ENCODE results near the gene JARID2. TPM values are rescaled to one million over a fixed set of nuclear protein-coding genes. Genes with fewer than 3 reads are reported as not detected.

Gene JARID2
- total RNA-seq, 2 donors from 2014 or later = 3.6 to 4.6 TPM

DNA sequence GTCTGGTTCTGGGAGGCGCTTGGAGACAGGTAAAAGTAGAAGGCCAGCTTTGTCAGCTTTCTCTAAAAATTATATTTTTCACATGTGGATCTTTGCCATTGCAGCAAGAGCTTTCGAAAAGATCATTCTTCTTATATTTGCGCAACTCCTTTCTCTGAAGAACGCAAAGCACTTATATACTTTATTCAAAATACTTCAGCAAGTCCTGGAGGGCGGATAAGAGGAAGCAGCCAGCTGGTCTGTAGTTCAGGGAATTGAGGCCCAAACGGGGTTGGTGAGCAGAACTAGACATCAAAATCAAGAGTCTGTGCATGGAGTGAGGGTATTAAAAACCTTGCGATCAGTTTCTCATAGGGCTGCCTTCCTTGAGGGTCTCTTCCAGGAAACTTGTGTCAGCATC is 234.7 kb downstream of the JARID2 start:
- no peak for ATAC-seq
- 81% methylated on average over 7 of the region's 7 CpGs for WGBS, 2 donors

DNA sequence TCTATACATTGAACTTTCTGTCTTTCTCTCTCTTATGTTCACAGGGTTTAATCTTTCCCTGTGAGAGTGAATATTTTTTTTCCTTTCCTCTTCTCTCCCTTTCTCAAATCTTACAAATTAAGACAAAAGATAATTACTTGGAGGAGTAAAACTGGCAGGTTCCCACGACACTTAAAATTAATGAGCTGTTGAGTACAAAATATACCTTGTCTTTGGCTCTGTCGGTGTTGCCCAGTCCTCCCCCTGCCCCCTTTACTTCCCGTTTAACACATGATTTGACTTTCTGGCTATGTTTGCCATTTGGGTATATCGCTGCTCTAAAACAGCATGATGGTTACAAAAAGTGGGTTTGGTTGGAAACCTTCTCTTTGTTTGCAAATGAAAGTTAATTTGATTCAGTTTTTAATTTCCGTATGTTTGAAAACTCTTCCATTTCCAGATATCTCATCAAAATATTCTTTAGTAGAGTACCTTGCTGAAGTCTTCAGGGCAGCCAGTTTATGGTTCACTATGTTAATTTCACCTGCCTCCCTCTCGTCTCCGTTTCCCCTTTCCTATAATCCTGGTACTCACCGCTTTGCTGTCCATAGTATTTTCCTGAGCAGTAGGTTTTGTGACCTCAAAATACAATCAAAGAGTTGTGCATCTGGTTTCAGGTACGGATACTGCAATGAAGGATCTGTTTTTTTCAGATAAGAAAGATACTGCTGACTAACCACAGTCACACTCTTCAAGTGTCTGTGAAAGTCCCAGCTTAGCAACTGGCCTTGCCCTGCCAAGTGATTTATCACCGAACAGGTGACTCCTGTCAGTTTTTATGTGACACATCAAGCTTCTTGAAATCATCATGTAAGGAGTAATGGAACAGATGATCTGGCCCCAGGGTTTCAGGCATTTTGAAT is 235.8 kb downstream of the JARID2 start:
- H3K4me1 ChIP-seq = no peaks in the 10 kb centered on the region
- 67 to 68% methylated on average over 10 of the region's 10 CpGs for WGBS, 2 donors

More for the DNA sequence above, 234.7 kb downstream of the JARID2 start:
- Histone ChIP-seq H3K4me3 (no peak overlapping the region), H3K36me3 (replicated peaks in 1 of 2; ENCODE audit: insufficient read depth in 1 of 2, low read depth in 2 of 2) (no peaks in the 10 kb centered on the region), H3K27me3 (no peaks in the 10 kb centered on the region), H3K27ac (no peak overlapping the region), H3K9me3 (no peaks in the 10 kb centered on the region), H3K4me1 (no peaks in the 10 kb centered on the region)
- DNase-seq = no peak
- TF ChIP-seq, protein P1, sequence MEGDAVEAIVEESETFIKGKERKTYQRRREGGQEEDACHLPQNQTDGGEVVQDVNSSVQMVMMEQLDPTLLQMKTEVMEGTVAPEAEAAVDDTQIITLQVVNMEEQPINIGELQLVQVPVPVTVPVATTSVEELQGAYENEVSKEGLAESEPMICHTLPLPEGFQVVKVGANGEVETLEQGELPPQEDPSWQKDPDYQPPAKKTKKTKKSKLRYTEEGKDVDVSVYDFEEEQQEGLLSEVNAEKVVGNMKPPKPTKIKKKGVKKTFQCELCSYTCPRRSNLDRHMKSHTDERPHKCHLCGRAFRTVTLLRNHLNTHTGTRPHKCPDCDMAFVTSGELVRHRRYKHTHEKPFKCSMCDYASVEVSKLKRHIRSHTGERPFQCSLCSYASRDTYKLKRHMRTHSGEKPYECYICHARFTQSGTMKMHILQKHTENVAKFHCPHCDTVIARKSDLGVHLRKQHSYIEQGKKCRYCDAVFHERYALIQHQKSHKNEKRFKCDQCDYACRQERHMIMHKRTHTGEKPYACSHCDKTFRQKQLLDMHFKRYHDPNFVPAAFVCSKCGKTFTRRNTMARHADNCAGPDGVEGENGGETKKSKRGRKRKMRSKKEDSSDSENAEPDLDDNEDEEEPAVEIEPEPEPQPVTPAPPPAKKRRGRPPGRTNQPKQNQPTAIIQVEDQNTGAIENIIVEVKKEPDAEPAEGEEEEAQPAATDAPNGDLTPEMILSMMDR (IDR thresholded peaks at IDR 0.05) = no peak
- no peak for TF ChIP-seq POLR2A (IDR thresholded peaks at IDR 0.05)
- intact Hi-C loops (cut with DNase I) = no loop called here

DNA sequence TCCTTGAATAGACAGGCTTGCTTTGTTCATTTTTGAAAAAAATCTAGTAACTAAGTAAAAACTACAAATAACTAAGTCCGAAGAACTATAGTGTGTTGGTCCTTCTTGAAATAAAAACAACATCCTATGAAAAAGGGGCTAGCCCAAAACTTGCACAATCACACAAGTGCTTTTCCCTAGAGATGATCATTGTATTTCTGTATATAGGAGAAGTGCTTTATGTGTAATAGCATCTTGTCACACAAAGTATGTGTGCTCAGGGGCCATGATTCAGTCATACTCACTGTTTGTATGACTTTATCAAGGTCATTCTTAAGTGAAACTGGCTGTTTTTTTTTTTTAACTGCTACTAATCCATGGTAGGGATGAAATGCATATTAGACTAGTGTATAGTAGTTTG is 237.2 kb downstream of the JARID2 start:
- ATAC-seq = no peak
- Histone ChIP-seq H3K27me3 (no peaks in the 10 kb centered on the region), H3K27ac (no peak overlapping the region), H3K4me3 (no peak overlapping the region), H3K36me3 (replicated peaks in 1 of 2; ENCODE audit: insufficient read depth in 1 of 2, low read depth in 2 of 2) (peaks cover 0 to 3% of the 10 kb centered on the region in 2 donors), H3K9me3 (no peaks in the 10 kb centered on the region), H3K4me1 (no peaks in the 10 kb centered on the region)
- WGBS, 2 donors = 95% methylated on average over 1 of the region's 1 CpG
- no peak for DNase-seq
- intact Hi-C loops (cut with DNase I) = no loop called here
- TF ChIP-seq, protein P1 (IDR thresholded peaks at IDR 0.05) = no peak
- no peak for TF ChIP-seq POLR2A (IDR thresholded peaks at IDR 0.05)

More for the DNA sequence above, 235.8 kb downstream of the JARID2 start:
- no peak overlapping the region for H3K27ac ChIP-seq
- no peaks in the 10 kb centered on the region for H3K9me3 ChIP-seq
- ATAC-seq (no peak), DNase-seq (no peak)
- no peaks in the 10 kb centered on the region for H3K36me3 ChIP-seq (replicated peaks in 1 of 2; ENCODE audit: insufficient read depth in 1 of 2, low read depth in 2 of 2)
- H3K4me3 ChIP-seq = no peak overlapping the region
- intact Hi-C loops (cut with DNase I) = no loop called here
- no peaks in the 10 kb centered on the region for H3K27me3 ChIP-seq
- TF ChIP-seq, protein P1 (IDR thresholded peaks at IDR 0.05) = no peak
- TF ChIP-seq POLR2A (IDR thresholded peaks at IDR 0.05) = no peak

DNA sequence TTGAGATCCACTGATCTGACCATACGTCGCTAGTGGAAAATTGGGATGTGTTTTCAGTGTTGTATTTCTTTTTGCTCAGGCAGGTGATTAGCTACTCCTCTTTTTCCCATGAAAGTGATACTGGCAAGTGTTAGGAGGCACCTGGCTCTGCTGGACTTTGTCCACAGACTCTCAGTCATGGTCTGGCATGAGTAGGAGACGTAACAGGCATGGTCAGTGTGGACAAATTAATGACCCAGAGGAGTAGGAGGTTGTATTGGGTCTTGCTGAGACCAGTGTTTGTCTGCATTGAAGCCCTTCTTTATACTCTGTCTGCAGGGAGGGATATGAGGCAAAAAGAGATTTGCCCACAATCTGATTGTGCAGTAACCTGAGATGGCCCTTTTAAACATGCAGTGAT is 238.3 kb downstream of the JARID2 start:
- 32 to 48% methylated on average over 3 of the region's 3 CpGs for WGBS, 2 donors
- TF ChIP-seq, protein P1 (IDR thresholded peaks at IDR 0.05) = no peak
- no peak for TF ChIP-seq POLR2A (IDR thresholded peaks at IDR 0.05)
- H3K4me1 ChIP-seq = no peaks in the 10 kb centered on the region
- no peak overlapping the region for H3K4me3 ChIP-seq
- DNase-seq = peak in 1 of 4 donors; percentile 26
- H3K27ac ChIP-seq = no peak overlapping the region
- H3K27me3 ChIP-seq = no peaks in the 10 kb centered on the region
- intact Hi-C loops (cut with DNase I) = no loop called here
- no peak for ATAC-seq
- H3K36me3 ChIP-seq (replicated peaks in 1 of 2; ENCODE audit: insufficient read depth in 1 of 2, low read depth in 2 of 2) = peaks cover 0 to 6% of the 10 kb centered on the region in 2 donors
- H3K9me3 ChIP-seq = no peaks in the 10 kb centered on the region
